Ovary (tissue), 9 donors: ENCODE results near the gene WNT3. TPM values are rescaled to one million over a fixed set of nuclear protein-coding genes. Genes with fewer than 3 reads are reported as not detected.

Experiments used
- DNase-seq, 5 donors: peaks; one replicate each; pipeline ENCODE4 v3.0.0-alpha.2; 2019 to 2020
- H3K27ac ChIP-seq, 2 donors: fragments of 200-600 bp; one replicate each; pipeline versions ENCODE4 v1.5.1 to v1.8.0; 2019 to 2022
- H3K27me3 ChIP-seq: fragments of 200-600 bp; one replicate; pipeline ENCODE4 v1.8.0; 2022
- H3K36me3 ChIP-seq: fragments of 200-600 bp; sonication (generic); one replicate; pipeline ENCODE4 v1.5.1; 2019
- H3K4me1 ChIP-seq: one replicate; pipeline ENCODE4 v1.8.1; 2013; ENCODE audit warnings: mild to moderate bottlenecking, moderate library complexity; ENCODE audit not compliant: insufficient read depth
- H3K4me3 ChIP-seq: fragments of 200-600 bp; sonication (generic); one replicate; pipeline ENCODE4 v1.5.1; 2017
- H3K9me3 ChIP-seq, 2 donors: fragments of 200-600 bp in 1 of 2; sonication (generic) in 1 of 2; one replicate each; pipeline versions ENCODE4 v1.5.1 to v1.8.1; 2013 to 2019; ENCODE audit warnings: mild to moderate bottlenecking in 1 of 2, moderate library complexity in 1 of 2
- EP300 ChIP-seq: sonication (generic); formaldehyde crosslinking; IDR thresholded peaks from one replicate; pipeline ENCODE4 v1.6.1; 2017; ENCODE audit warnings: antibody characterized with exemption
- POLR2A ChIP-seq: fragments of 450-650 bp; IDR thresholded peaks from one replicate; pipeline ENCODE4 v1.6.1; 2017; ENCODE audit warnings: antibody characterized with exemption, mild to moderate bottlenecking, moderate library complexity
- WGBS, 3 donors: extraction: QIAGEN DNeasy Blood & Tissue Kit in 1 of 3; methylation state at CpG; one replicate each; pipeline versions ENCODE4 v1.1.5 to v1.1.7; 2013 to 2017; 5-methylcytosine and 5-hydroxymethylcytosine counted together
- intact Hi-C, 4 donors: fragments of 100-400 bp; cut with DNase I; formaldehyde crosslinking; loops; one replicate each; pipeline versions ENCODE4 v1.11.0 to v1.15.1; 2022 to 2023
- polyA plus RNA-seq, 2 donors: library from polyadenylated mRNA; stranded (reverse); fragments of 200-250 nt in 1 of 2; fragments of 350-450 nt in 1 of 2; fragmentation: Illumina TruSeq in 1 of 2; extraction: RNeasy Lipid Tissue Mini Kit (QIAGEN cat#74804) in 1 of 2; gene quantifications; one replicate each; pipeline ENCODE4 v1.2.3, GENCODE V29; 2013 to 2014
- total RNA-seq, 7 donors: library from RNA; depleted of rRNA in 2 of 7; stranded (reverse); fragments of >200 nt in 2 of 7; fragmentation: NEBNext Ultra II Directional in 3 of 7; extraction: Animal tissue kit (Norgen Biotek cat#: 25700) in 3 of 7; gene quantifications; one replicate each; pipeline versions ENCODE4 v1.1.0 to v1.2.4, GENCODE V29; 2016 to 2023
- TF ChIP-seq, protein P1 (sequence below), 3 donors: fragments of 450-650 bp in 2 of 3; fragments of 200-600 bp in 1 of 3; IDR thresholded peaks; one replicate each; pipeline versions ENCODE4 v1.5.1 to v1.8.0; 2016 to 2022; ENCODE audit warnings: antibody characterized with exemption in 3 of 3, mild to moderate bottlenecking in 1 of 3
- donor health status: DM: no; HTN: no; CAD: no; lungs with moderate emphysema.
- donor health status: DM: no; HTN: no; CAD: no.
- donor health status: Bipolar disorder and iron deficiency.
- donor health status: DM: yes; HTN: yes; CAD: no.
- donor health status: DM: no; HTN: no; CAD: no.
- donor health status: DM: yes; HTN: yes; CAD: no.

WNT3 gene
- total and polyA plus RNA-seq, 9 donors = 0.23 to 1.7 (median 0.57) TPM; not detected in 1

DNA sequence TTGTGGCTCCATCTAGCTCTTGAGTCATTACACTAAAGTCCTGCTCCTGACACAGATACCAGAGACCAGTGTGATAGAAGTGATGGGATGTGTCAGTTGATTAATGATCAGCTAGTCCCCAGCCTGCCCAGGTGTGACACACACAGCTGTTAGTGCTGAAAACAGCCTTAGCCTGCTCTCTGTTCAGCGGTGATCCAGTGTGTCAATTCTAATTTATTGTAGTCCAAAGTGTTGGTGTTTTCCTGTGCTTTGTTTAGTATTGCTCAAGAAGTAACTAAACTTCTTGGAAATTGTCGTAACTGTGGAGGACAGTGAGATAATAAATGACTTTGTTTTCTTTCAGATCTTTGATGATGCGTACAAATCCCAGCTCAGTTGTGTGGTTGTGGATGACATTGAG lies 92.3 kb downstream of the WNT3 start:
- Histone ChIP-seq H3K4me3 (no peak overlapping the region), H3K9me3 (no peaks in the 10 kb centered on the region), H3K4me1 (no peaks in the 10 kb centered on the region), H3K36me3 (no peaks in the 10 kb centered on the region), H3K27me3 (no peaks in the 10 kb centered on the region), H3K27ac (no peak overlapping the region)
- TF ChIP-seq POLR2A = no peak
- no peak for TF ChIP-seq EP300
- TF ChIP-seq, protein P1, sequence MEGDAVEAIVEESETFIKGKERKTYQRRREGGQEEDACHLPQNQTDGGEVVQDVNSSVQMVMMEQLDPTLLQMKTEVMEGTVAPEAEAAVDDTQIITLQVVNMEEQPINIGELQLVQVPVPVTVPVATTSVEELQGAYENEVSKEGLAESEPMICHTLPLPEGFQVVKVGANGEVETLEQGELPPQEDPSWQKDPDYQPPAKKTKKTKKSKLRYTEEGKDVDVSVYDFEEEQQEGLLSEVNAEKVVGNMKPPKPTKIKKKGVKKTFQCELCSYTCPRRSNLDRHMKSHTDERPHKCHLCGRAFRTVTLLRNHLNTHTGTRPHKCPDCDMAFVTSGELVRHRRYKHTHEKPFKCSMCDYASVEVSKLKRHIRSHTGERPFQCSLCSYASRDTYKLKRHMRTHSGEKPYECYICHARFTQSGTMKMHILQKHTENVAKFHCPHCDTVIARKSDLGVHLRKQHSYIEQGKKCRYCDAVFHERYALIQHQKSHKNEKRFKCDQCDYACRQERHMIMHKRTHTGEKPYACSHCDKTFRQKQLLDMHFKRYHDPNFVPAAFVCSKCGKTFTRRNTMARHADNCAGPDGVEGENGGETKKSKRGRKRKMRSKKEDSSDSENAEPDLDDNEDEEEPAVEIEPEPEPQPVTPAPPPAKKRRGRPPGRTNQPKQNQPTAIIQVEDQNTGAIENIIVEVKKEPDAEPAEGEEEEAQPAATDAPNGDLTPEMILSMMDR (IDR thresholded peaks at IDR 0.05) = no peak
- DNase-seq = no peak
- intact Hi-C loops = no loop called here
- WGBS, 3 donors = 73 to 80% (median 78%) methylated on average over 3 of the region's 3 CpGs

DNA sequence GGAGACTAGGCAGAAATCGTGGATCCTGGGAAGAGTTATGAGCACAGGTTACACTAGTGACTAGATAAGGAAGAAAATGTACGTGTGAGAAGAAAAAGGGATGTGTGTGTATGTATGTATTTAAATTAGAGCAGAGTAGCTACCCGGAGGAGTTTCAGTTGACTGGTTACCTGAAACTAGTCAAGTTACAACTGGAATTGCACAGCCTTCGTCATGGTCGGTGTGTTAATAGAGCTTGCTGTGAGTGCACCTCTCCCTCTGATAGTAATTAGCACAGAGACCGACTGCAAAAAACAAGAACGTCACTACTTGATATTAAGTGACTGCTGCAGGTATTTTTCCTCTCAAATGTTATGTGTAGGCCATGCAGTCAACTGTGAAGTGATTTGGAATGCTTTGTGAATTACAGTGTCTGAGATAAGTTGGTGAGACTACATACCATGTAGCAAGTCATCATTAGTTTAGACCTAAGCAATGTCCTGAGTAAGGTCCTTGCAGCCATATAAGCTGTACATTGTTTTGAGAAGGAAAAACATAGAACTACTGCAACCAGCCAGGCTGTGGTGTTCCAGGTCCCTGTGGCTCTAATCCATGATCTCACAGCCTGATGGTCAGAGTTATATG lies 95.7 kb downstream of the WNT3 start:
- TF ChIP-seq POLR2A = no peak
- no peak for TF ChIP-seq EP300
- TF ChIP-seq, protein P1 (IDR thresholded peaks at IDR 0.05) = no peak
- WGBS, 3 donors = 63 to 76% (median 69%) methylated on average over 7 of the region's 7 CpGs
- intact Hi-C loops = no loop called here
- no peaks in the 10 kb centered on the region for H3K4me1 ChIP-seq
- H3K36me3 ChIP-seq = no peaks in the 10 kb centered on the region
- no peaks in the 10 kb centered on the region for H3K27me3 ChIP-seq
- no peak overlapping the region for H3K4me3 ChIP-seq
- no peaks in the 10 kb centered on the region for H3K9me3 ChIP-seq
- no peak overlapping the region for H3K27ac ChIP-seq
- no peak for DNase-seq

- no peak for DNase-seq
- Histone ChIP-seq H3K9me3 (no peaks in the 10 kb centered on the region), H3K36me3 (no peaks in the 10 kb centered on the region), H3K4me1 (no peaks in the 10 kb centered on the region), H3K27me3 (no peaks in the 10 kb centered on the region), H3K27ac (no peak overlapping the region), H3K4me3 (no peak overlapping the region)
- intact Hi-C loops = no loop called here
- 21 to 25% (median 24%) methylated on average over 5 of the region's 5 CpGs for WGBS, 3 donors
- TF ChIP-seq EP300 (no peak), POLR2A (no peak)
- TF ChIP-seq, protein P1 (IDR thresholded peaks at IDR 0.05) = no peak
Observed at GRCh38 chr17:46720408-46720807, 98.1 kb downstream of the WNT3 start.

GRCh38 chr17:46719891-46720290 lies 98.6 kb downstream of the WNT3 start:
- intact Hi-C loops = no loop called here
- Histone ChIP-seq H3K27ac (no peak overlapping the region), H3K9me3 (no peaks in the 10 kb centered on the region), H3K27me3 (no peaks in the 10 kb centered on the region), H3K4me1 (no peaks in the 10 kb centered on the region), H3K4me3 (no peak overlapping the region), H3K36me3 (no peaks in the 10 kb centered on the region)
- no peak for DNase-seq
- 33 to 49% (median 36%) methylated on average over 3 of the region's 3 CpGs for whole genome bisulfite sequencing, 3 donors
- no peak for TF ChIP-seq EP300
- no peak for TF ChIP-seq POLR2A
- TF ChIP-seq, protein P1 (IDR thresholded peaks at IDR 0.05) = no peak
